ENCODE measurements around the gene SPDL1.

Gene SPDL1

GRCh38 chr5:169583424-169584220 is at the start of gene SPDL1:
Gene SPDL1, plus strand, starts transcription at chr5:169583773. Its CDS starts 4,644 bp downstream, at chr5:169588417.
- DNase-seq (ENCODE audit: low read depth in 2 of 3, low spot score in 2 of 3), result peak; percentile 83 to 87 (median 86)

- DNase-seq (ENCODE audit: low read depth in 2 of 3, low spot score in 2 of 3), result no peak
These were observed 49.2 kb upstream of the SPDL1 start for GRCh38 chr5:169534311-169534880.

- DNase-seq (ENCODE audit: low read depth in 2 of 3, low spot score in 2 of 3), result no peak
These were observed 48.6 kb upstream of the SPDL1 start for GRCh38 chr5:169534939-169535338.

- DNase-seq (ENCODE audit: low read depth in 2 of 3, low spot score in 2 of 3), result no peak
These were observed 44.6 kb upstream of the SPDL1 start for GRCh38 chr5:169538944-169539343.

- DNase-seq (ENCODE audit: low read depth in 2 of 3, low spot score in 2 of 3), result no peak
These were observed 40.8 kb upstream of the SPDL1 start for GRCh38 chr5:169542811-169543210.

GRCh38 chr5:169544264-169544950 is 39.2 kb upstream of the SPDL1 start:
- no peak for DNase-seq (ENCODE audit: low read depth in 2 of 3, low spot score in 2 of 3)

GRCh38 chr5:169545762-169546161 is 37.8 kb upstream of the SPDL1 start:
- DNase-seq (ENCODE audit: low read depth in 2 of 3, low spot score in 2 of 3), result no peak

GRCh38 chr5:169546346-169546745 is 37.2 kb upstream of the SPDL1 start:
- no peak for DNase-seq (ENCODE audit: low read depth in 2 of 3, low spot score in 2 of 3)

GRCh38 chr5:169547508-169547907 is 36.1 kb upstream of the SPDL1 start:
- no peak for DNase-seq (ENCODE audit: low read depth in 2 of 3, low spot score in 2 of 3)

GRCh38 chr5:169548315-169548714 is 35.3 kb upstream of the SPDL1 start:
- no peak for DNase-seq (ENCODE audit: low read depth in 2 of 3, low spot score in 2 of 3)

- DNase-seq (ENCODE audit: low read depth in 2 of 3, low spot score in 2 of 3), result no peak
These were observed 34.0 kb upstream of the SPDL1 start for GRCh38 chr5:169549453-169550100.

GRCh38 chr5:169550227-169550626 is 33.3 kb upstream of the SPDL1 start:
- no peak for DNase-seq (ENCODE audit: low read depth in 2 of 3, low spot score in 2 of 3)

GRCh38 chr5:169551146-169551545 is 32.4 kb upstream of the SPDL1 start:
- no peak for DNase-seq (ENCODE audit: low read depth in 2 of 3, low spot score in 2 of 3)

- no peak for DNase-seq (ENCODE audit: low read depth in 2 of 3, low spot score in 2 of 3)
These were observed 31.9 kb upstream of the SPDL1 start for GRCh38 chr5:169551696-169552095.

GRCh38 chr5:169554251-169554650 is 29.3 kb upstream of the SPDL1 start:
- DNase-seq (ENCODE audit: low read depth in 2 of 3, low spot score in 2 of 3), result no peak

GRCh38 chr5:169557838-169558237 is 25.7 kb upstream of the SPDL1 start:
- no peak for DNase-seq (ENCODE audit: low read depth in 2 of 3, low spot score in 2 of 3)

- DNase-seq (ENCODE audit: low read depth in 2 of 3, low spot score in 2 of 3), result no peak
These were observed 21.7 kb upstream of the SPDL1 start for GRCh38 chr5:169561893-169562292.

GRCh38 chr5:169563369-169563768 is 20.2 kb upstream of the SPDL1 start:
- no peak for DNase-seq (ENCODE audit: low read depth in 2 of 3, low spot score in 2 of 3)

GRCh38 chr5:169566202-169566601 is 17.4 kb upstream of the SPDL1 start:
- no peak for DNase-seq (ENCODE audit: low read depth in 2 of 3, low spot score in 2 of 3)

GRCh38 chr5:169567079-169567478 is 16.5 kb upstream of the SPDL1 start:
- DNase-seq (ENCODE audit: low read depth in 2 of 3, low spot score in 2 of 3), result no peak

- no peak for DNase-seq (ENCODE audit: low read depth in 2 of 3, low spot score in 2 of 3)
These were observed 14.1 kb upstream of the SPDL1 start for GRCh38 chr5:169569513-169569912.

- no peak for DNase-seq (ENCODE audit: low read depth in 2 of 3, low spot score in 2 of 3)
These were observed 12.2 kb upstream of the SPDL1 start for GRCh38 chr5:169571355-169571754.
